Measurements from ENCODE around the gene PDGFB. TPM values are rescaled to one million over a fixed set of nuclear protein-coding genes. Genes with fewer than 3 reads are reported as not detected.
A peak's percentile ranks its signal among the peaks of the same experiment; 100 is the strongest.

Gene PDGFB
- total and polyA plus RNA-seq, 10 donors: 1.7 to 20.5 (median 8.5) TPM

DNA sequence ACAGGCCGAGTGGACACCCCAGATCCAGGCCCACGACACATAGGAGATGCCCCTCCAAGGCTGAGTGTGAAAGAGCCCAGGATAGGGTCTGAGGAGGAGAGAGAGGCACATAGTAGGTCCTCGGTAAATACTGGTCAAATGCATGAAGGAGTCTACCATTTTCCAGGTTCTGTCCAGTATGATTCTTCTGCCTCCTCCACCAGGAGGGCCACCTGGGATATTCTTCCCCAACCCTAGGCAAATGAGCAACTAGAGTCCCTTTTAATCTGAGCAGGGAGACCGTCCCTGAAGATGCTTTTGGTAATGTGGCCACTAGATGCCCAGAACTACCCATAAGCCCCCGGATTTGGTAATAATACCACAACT, 6.7 kb downstream of the PDGFB start:
- intact Hi-C loops (cut with DNase I; ENCODE audit: low total_unique reads): no loop called here
- TF ChIP-seq, protein P1, sequence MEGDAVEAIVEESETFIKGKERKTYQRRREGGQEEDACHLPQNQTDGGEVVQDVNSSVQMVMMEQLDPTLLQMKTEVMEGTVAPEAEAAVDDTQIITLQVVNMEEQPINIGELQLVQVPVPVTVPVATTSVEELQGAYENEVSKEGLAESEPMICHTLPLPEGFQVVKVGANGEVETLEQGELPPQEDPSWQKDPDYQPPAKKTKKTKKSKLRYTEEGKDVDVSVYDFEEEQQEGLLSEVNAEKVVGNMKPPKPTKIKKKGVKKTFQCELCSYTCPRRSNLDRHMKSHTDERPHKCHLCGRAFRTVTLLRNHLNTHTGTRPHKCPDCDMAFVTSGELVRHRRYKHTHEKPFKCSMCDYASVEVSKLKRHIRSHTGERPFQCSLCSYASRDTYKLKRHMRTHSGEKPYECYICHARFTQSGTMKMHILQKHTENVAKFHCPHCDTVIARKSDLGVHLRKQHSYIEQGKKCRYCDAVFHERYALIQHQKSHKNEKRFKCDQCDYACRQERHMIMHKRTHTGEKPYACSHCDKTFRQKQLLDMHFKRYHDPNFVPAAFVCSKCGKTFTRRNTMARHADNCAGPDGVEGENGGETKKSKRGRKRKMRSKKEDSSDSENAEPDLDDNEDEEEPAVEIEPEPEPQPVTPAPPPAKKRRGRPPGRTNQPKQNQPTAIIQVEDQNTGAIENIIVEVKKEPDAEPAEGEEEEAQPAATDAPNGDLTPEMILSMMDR (IDR thresholded peaks at IDR 0.05 in 8 of 11, conservative IDR thresholded peaks at IDR 0.05 in 3 of 11): no peak
- TF ChIP-seq POLR2A (IDR thresholded peaks at IDR 0.05) (no peak), POLR2AphosphoS5 (IDR thresholded peaks at IDR 0.05) (no peak)
- Histone ChIP-seq H3K4me1 (peaks cover 54 to 95% (median 75%) of the 10 kb centered on the region in 6 donors), H3K27ac (peak overlapping the region in 1 of 8 donors; percentile 77), H3K4me3 (no peak overlapping the region), H3K27me3 (replicated peaks in 1 of 7) (peaks cover 0 to 98% (median 46%) of the 10 kb centered on the region in 7 donors), H3K36me3 (no peaks in the 10 kb centered on the region), H3K9me3 (no peaks in the 10 kb centered on the region)
- DNase-seq: no peak
- 80 to 92% (median 82%) methylated on average over 5 of the region's 5 CpGs for WGBS, 5 donors

DNA sequence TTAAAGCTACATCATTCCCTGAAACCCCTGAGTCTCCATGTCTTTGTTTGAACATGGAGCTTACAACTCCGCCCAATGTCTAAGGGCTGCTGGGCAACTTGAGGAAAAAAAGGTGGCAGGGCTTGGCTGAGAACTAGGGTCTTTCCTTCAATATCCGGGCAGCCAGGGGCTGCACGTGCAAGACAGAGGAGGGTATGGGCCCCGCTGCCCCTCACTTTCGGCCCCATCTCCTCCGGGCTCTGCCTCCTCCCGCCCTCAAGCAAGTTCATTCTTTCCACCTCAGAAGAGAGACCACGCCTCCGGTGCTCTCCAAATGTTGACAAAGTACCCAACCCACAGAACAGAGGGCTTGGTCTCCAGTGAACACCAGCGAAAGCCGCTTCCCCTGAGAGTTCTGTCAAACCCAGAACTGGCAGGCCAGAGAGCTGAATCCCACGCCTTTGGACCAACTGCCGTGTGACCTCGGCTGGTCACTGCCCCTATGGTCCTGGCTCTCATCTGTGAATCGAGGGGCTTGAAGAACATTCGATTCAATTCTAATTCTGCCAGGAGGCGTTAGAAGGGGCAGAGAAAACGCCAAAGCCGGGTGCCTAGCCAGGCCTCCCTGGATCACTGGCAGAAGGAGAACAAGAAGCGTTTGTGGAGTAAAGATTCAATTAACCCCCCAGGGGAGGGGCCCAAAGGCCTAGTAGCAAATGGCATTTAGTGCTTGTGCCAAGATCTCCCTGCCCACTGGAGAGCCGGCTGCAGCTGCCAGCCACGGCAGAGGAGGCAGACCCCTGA, 7.3 kb downstream of the PDGFB start:
- DNase-seq: no peak
- intact Hi-C loops (cut with DNase I; ENCODE audit: low total_unique reads): loop anchor here (2.0 kb wide), 1 partner anchor 65 kb away; no protein-coding TSS in a partner anchor
- TF ChIP-seq, protein P1 (IDR thresholded peaks at IDR 0.05 in 8 of 11, conservative IDR thresholded peaks at IDR 0.05 in 3 of 11): no peak
- TF ChIP-seq POLR2AphosphoS5 (IDR thresholded peaks at IDR 0.05) (no peak), POLR2A (IDR thresholded peaks at IDR 0.05) (no peak)
- H3K9me3 ChIP-seq: no peaks in the 10 kb centered on the region
- H3K4me1 ChIP-seq: peaks cover 49 to 95% (median 72%) of the 10 kb centered on the region in 6 donors
- H3K27ac ChIP-seq: peak overlapping the region in 1 of 8 donors; percentile 21
- no peak overlapping the region for H3K4me3 ChIP-seq
- no peaks in the 10 kb centered on the region for H3K36me3 ChIP-seq
- 41 to 63% (median 47%) methylated on average over 19 to 22 of the region's 22 CpGs for WGBS, 5 donors
- H3K27me3 ChIP-seq (replicated peaks in 1 of 7): peaks cover 0 to 98% (median 40%) of the 10 kb centered on the region in 7 donors

- H3K36me3 ChIP-seq: peaks cover 0 to under 1% (median 0%) of the 10 kb centered on the region in 6 donors
- TF ChIP-seq POLR2AphosphoS5 (IDR thresholded peaks at IDR 0.05): peak in 2 of 3 donors; percentile 54 to 70
- TF ChIP-seq, protein P1 (IDR thresholded peaks at IDR 0.05 in 8 of 11, conservative IDR thresholded peaks at IDR 0.05 in 3 of 11): no peak
- no peak for DNase-seq
- intact Hi-C loops (cut with DNase I; ENCODE audit: low total_unique reads): loop anchor here (2.0 kb wide), 1 partner anchor 64 kb away; no protein-coding TSS in a partner anchor
- peak overlapping the region in 2 of 8 donors; percentile 15 to 63 for H3K27ac ChIP-seq
- no peaks in the 10 kb centered on the region for H3K9me3 ChIP-seq
- 32 to 47% (median 35%) methylated on average over 28 to 37 of the region's 37 CpGs for WGBS, 5 donors
- peaks cover 0 to 97% (median 32%) of the 10 kb centered on the region in 7 donors for H3K27me3 ChIP-seq (replicated peaks in 1 of 7)
- H3K4me3 ChIP-seq: peak overlapping the region in 1 of 8 donors; percentile 0
- peaks cover 45 to 89% (median 64%) of the 10 kb centered on the region in 6 donors for H3K4me1 ChIP-seq
Observed at GRCh38 chr22:39236321-39237317, 8.2 kb downstream of the PDGFB start.
